Astrocyte (in vitro differentiated cells and primary cell): ENCODE measurements around the gene FAM3B. TPM values are rescaled to one million over a fixed set of nuclear protein-coding genes. Genes with fewer than 3 reads are reported as not detected.

Source experiments
- DNase-seq: peaks from one replicate; pipeline ENCODE4 v3.0.0-alpha.2; 2010; ENCODE audit warnings: low read depth
- FAIRE-seq: peaks from 2 replicates; lab custom pipeline; 2011; peaks lifted over from hg19 to GRCh38; lab: Jason Lieb, UNC
- H2AFZ ChIP-seq: 2 replicates; pipeline ENCODE4 v1.6.0; 2012; ENCODE audit warnings: low read depth, low read length, inconsistent platforms
- H3K27ac ChIP-seq: 2 replicates; pipeline ENCODE4 v1.5.1; 2011; ENCODE audit warnings: low read depth, low read length, inconsistent platforms
- H3K27me3 ChIP-seq: 2 replicates; pipeline ENCODE4 v1.6.0; 2011; ENCODE audit warnings: low read length, inconsistent platforms; ENCODE audit not compliant: insufficient read depth
- H3K36me3 ChIP-seq: 2 replicates; pipeline ENCODE4 v1.5.1; 2011; ENCODE audit warnings: low read length, inconsistent platforms; ENCODE audit not compliant: insufficient read depth
- H3K4me1 ChIP-seq: 2 replicates; pipeline ENCODE4 v1.5.1; 2011; ENCODE audit warnings: low read length, inconsistent platforms; ENCODE audit not compliant: insufficient read depth
- H3K4me2 ChIP-seq: 2 replicates; pipeline ENCODE4 v1.6.0; 2012; ENCODE audit warnings: low read length, inconsistent platforms
- H3K4me3 ChIP-seq: 2 replicates; pipeline ENCODE4 v1.5.1; 2011; ENCODE audit warnings: low read depth, mild to moderate bottlenecking, low read length, inconsistent platforms; ENCODE audit not compliant: insufficient read depth
- H3K79me2 ChIP-seq: 2 replicates; pipeline ENCODE4 v1.6.0; 2012; ENCODE audit warnings: mild to moderate bottlenecking, low read length, inconsistent platforms; ENCODE audit not compliant: insufficient read depth
- H3K9ac ChIP-seq: 2 replicates; pipeline ENCODE4 v1.6.0; 2012; ENCODE audit warnings: mild to moderate bottlenecking, low read length, inconsistent platforms
- H3K9me3 ChIP-seq: 2 replicates; pipeline ENCODE4 v1.5.1; 2012; ENCODE audit warnings: low read depth, mild to moderate bottlenecking, low read length, inconsistent platforms; ENCODE audit not compliant: insufficient read depth
- H4K20me1 ChIP-seq: 2 replicates; pipeline ENCODE4 v1.6.0; 2012; ENCODE audit warnings: low read length, inconsistent platforms; ENCODE audit not compliant: insufficient read depth
- H3K27ac Mint-ChIP-seq: one replicate; pipeline ENCODE4 v1.8.0; 2021; ENCODE audit warnings: mild to moderate bottlenecking, mixed read lengths; ENCODE audit not compliant: unreplicated experiment
- H3K27me3 Mint-ChIP-seq: one replicate; pipeline ENCODE4 v1.8.0; 2021; ENCODE audit warnings: low read depth, mixed read lengths; ENCODE audit not compliant: unreplicated experiment
- H3K36me3 Mint-ChIP-seq: one replicate; pipeline ENCODE4 v1.8.0; 2021; ENCODE audit warnings: low read depth, mixed read lengths; ENCODE audit not compliant: unreplicated experiment
- H3K4me1 Mint-ChIP-seq: one replicate; pipeline ENCODE4 v1.8.0; 2021; ENCODE audit warnings: low read depth, mixed read lengths; ENCODE audit not compliant: unreplicated experiment
- H3K4me3 Mint-ChIP-seq: one replicate; pipeline ENCODE4 v1.8.0; 2021; ENCODE audit warnings: mild to moderate bottlenecking, moderate library complexity, mixed read lengths; ENCODE audit not compliant: unreplicated experiment
- H3K9me3 Mint-ChIP-seq: one replicate; pipeline ENCODE4 v1.8.0; 2021; ENCODE audit warnings: mild to moderate bottlenecking, mixed read lengths; ENCODE audit not compliant: unreplicated experiment
- CTCF ChIP-seq: IDR thresholded peaks from 2 replicates; pipeline ENCODE4 v1.5.1; 2011; ENCODE audit warnings: low read depth, mild to moderate bottlenecking, inconsistent platforms, low read length, moderate library complexity; ENCODE audit not compliant: insufficient read depth
- EZH2 ChIP-seq: IDR thresholded peaks from 2 replicates; pipeline ENCODE4 v1.6.1; 2012; ENCODE audit warnings: mild to moderate bottlenecking, low read length, inconsistent platforms; ENCODE audit not compliant: insufficient read depth
- total RNA-seq: library from RNA; stranded (reverse); gene quantifications from 2 replicates; pipeline ENCODE4 v1.2.1, GENCODE V29; 2021

Gene FAM3B
- total RNA-seq, 1 donor from 2014 or later: not detected

GRCh38 chr21:41315726-41316125 lies 875 bp upstream of the FAM3B start:
- H3K4me1 Mint-ChIP-seq: no peaks in the 10 kb centered on the region
- H3K36me3 Mint-ChIP-seq: no peaks in the 10 kb centered on the region

GRCh38 chr21:41317063-41317392 lies 427 bp downstream of the FAM3B start:
- H3K9me3 ChIP-seq: no peaks in the 10 kb centered on the region
- H3K4me1 ChIP-seq: no peaks in the 10 kb centered on the region
- no peak overlapping the region for H3K9ac ChIP-seq
- no peak overlapping the region for H3K27ac Mint-ChIP-seq
- H3K27me3 Mint-ChIP-seq: peaks cover 63% of the 10 kb centered on the region
- no peak for FAIRE-seq
- no peaks in the 10 kb centered on the region for H3K4me1 Mint-ChIP-seq
- no peak overlapping the region for H3K4me3 Mint-ChIP-seq
- H3K4me3 ChIP-seq: no peak overlapping the region
- DNase-seq: no peak
- no peaks in the 10 kb centered on the region for H4K20me1 ChIP-seq
- peak overlapping the region; percentile 26 for H3K4me2 ChIP-seq
- H3K27ac ChIP-seq: no peak overlapping the region
- no peaks in the 10 kb centered on the region for H3K79me2 ChIP-seq
- peaks cover 26% of the 10 kb centered on the region for H3K27me3 ChIP-seq
- H3K9me3 Mint-ChIP-seq: peaks cover 4% of the 10 kb centered on the region
- no peaks in the 10 kb centered on the region for H3K36me3 Mint-ChIP-seq
- no peaks in the 10 kb centered on the region for H3K36me3 ChIP-seq
- no peak overlapping the region for H2AFZ ChIP-seq
- no peak for TF ChIP-seq CTCF
- TF ChIP-seq EZH2: no peak

More at GRCh38 chr21:41315726-41316125, 875 bp upstream of the FAM3B start:
- no peaks in the 10 kb centered on the region for H3K4me1 ChIP-seq
- H3K9me3 ChIP-seq: no peaks in the 10 kb centered on the region
- H3K27ac ChIP-seq: no peak overlapping the region
- H3K27me3 Mint-ChIP-seq: peaks cover 55% of the 10 kb centered on the region
- peaks cover 4% of the 10 kb centered on the region for H3K9me3 Mint-ChIP-seq
- H3K4me3 Mint-ChIP-seq: no peak overlapping the region
- no peak overlapping the region for H3K4me2 ChIP-seq
- no peak overlapping the region for H2AFZ ChIP-seq
- FAIRE-seq (no peak), DNase-seq (no peak)
- no peaks in the 10 kb centered on the region for H3K79me2 ChIP-seq
- TF ChIP-seq EZH2 (no peak), CTCF (no peak)
- no peaks in the 10 kb centered on the region for H3K36me3 ChIP-seq
- no peak overlapping the region for H3K4me3 ChIP-seq
- no peaks in the 10 kb centered on the region for H4K20me1 ChIP-seq
- no peak overlapping the region for H3K9ac ChIP-seq
- H3K27me3 ChIP-seq: peaks cover 23% of the 10 kb centered on the region
- no peak overlapping the region for H3K27ac Mint-ChIP-seq

GRCh38 chr21:41317458-41317857 lies 857 bp downstream of the FAM3B start:
- H4K20me1 ChIP-seq: no peaks in the 10 kb centered on the region
- Mint-ChIP-seq H3K9me3 (peaks cover 4% of the 10 kb centered on the region), H3K27ac (no peak overlapping the region), H3K27me3 (peaks cover 66% of the 10 kb centered on the region), H3K4me3 (no peak overlapping the region), H3K36me3 (no peaks in the 10 kb centered on the region), H3K4me1 (no peaks in the 10 kb centered on the region)
- peaks cover 26% of the 10 kb centered on the region for H3K27me3 ChIP-seq
- no peaks in the 10 kb centered on the region for H3K4me1 ChIP-seq
- no peak overlapping the region for H2AFZ ChIP-seq
- H3K4me3 ChIP-seq: no peak overlapping the region
- no peaks in the 10 kb centered on the region for H3K9me3 ChIP-seq
- H3K79me2 ChIP-seq: no peaks in the 10 kb centered on the region
- H3K4me2 ChIP-seq: no peak overlapping the region
- no peak overlapping the region for H3K9ac ChIP-seq
- no peaks in the 10 kb centered on the region for H3K36me3 ChIP-seq
- FAIRE-seq (no peak), DNase-seq (no peak)
- no peak for TF ChIP-seq EZH2
- TF ChIP-seq CTCF: no peak
- no peak overlapping the region for H3K27ac ChIP-seq
